ENCODE data around the gene ZC3H15.

ZC3H15 gene

GRCh38 chr2:186515376-186515775 lies 29.3 kb downstream of the ZC3H15 start:
- TF ChIP-seq FOXP2 (optimal IDR thresholded peaks at IDR 0.05; ENCODE audit: borderline replicate concordance, extremely low read depth, extremely low read length, insufficient read depth) (no peak), SIN3A (IDR thresholded peaks at IDR 0.05; ENCODE audit: borderline replicate concordance, insufficient read depth, low read length) (no peak), TAF1 (IDR thresholded peaks at IDR 0.05; ENCODE audit: borderline replicate concordance, insufficient read depth, low read length) (no peak), POLR2AphosphoS5 (IDR thresholded peaks at IDR 0.05; ENCODE audit: low read depth, low read length) (no peak)
- TF ChIP-seq, protein P1, sequence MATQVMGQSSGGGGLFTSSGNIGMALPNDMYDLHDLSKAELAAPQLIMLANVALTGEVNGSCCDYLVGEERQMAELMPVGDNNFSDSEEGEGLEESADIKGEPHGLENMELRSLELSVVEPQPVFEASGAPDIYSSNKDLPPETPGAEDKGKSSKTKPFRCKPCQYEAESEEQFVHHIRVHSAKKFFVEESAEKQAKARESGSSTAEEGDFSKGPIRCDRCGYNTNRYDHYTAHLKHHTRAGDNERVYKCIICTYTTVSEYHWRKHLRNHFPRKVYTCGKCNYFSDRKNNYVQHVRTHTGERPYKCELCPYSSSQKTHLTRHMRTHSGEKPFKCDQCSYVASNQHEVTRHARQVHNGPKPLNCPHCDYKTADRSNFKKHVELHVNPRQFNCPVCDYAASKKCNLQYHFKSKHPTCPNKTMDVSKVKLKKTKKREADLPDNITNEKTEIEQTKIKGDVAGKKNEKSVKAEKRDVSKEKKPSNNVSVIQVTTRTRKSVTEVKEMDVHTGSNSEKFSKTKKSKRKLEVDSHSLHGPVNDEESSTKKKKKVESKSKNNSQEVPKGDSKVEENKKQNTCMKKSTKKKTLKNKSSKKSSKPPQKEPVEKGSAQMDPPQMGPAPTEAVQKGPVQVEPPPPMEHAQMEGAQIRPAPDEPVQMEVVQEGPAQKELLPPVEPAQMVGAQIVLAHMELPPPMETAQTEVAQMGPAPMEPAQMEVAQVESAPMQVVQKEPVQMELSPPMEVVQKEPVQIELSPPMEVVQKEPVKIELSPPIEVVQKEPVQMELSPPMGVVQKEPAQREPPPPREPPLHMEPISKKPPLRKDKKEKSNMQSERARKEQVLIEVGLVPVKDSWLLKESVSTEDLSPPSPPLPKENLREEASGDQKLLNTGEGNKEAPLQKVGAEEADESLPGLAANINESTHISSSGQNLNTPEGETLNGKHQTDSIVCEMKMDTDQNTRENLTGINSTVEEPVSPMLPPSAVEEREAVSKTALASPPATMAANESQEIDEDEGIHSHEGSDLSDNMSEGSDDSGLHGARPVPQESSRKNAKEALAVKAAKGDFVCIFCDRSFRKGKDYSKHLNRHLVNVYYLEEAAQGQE (IDR thresholded peaks at IDR 0.05; ENCODE audit: insufficient read depth in 1 of 2, low read depth in 2 of 2, low read length in 2 of 2): no peak

- no peak for TF ChIP-seq POLR2AphosphoS5 (IDR thresholded peaks at IDR 0.05; ENCODE audit: low read depth, low read length)
Observed at GRCh38 chr2:186516396-186516795, 30.3 kb downstream of the ZC3H15 start.

DNA sequence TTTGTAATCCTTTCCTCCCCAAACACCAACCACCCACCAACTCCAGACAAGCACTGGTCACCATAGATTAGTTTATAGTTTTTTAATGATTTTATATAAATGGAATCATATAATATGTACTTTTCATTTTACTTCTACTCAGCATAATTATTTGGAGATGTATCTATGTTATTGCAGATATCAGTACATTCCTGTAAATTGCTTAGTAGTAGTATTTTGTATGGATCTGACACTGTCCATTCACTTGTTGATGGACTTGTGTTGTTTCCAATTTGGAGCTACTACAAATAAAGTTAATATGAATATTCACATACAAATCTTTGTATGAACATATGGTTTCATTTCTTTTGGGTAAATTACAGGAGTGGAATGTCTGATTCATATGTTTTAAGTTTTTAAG lies 31.0 kb downstream of the ZC3H15 start:
- no peak for TF ChIP-seq TAF1 (IDR thresholded peaks at IDR 0.05; ENCODE audit: borderline replicate concordance, insufficient read depth, low read length)
- TF ChIP-seq, protein P1 (IDR thresholded peaks at IDR 0.05; ENCODE audit: insufficient read depth in 1 of 2, low read depth in 2 of 2, low read length in 2 of 2): no peak
- TF ChIP-seq FOXP2 (optimal IDR thresholded peaks at IDR 0.05; ENCODE audit: borderline replicate concordance, extremely low read depth, extremely low read length, insufficient read depth): no peak
- no peak for TF ChIP-seq POLR2AphosphoS5 (IDR thresholded peaks at IDR 0.05; ENCODE audit: low read depth, low read length)
- no peak for TF ChIP-seq SIN3A (IDR thresholded peaks at IDR 0.05; ENCODE audit: borderline replicate concordance, insufficient read depth, low read length)

DNA sequence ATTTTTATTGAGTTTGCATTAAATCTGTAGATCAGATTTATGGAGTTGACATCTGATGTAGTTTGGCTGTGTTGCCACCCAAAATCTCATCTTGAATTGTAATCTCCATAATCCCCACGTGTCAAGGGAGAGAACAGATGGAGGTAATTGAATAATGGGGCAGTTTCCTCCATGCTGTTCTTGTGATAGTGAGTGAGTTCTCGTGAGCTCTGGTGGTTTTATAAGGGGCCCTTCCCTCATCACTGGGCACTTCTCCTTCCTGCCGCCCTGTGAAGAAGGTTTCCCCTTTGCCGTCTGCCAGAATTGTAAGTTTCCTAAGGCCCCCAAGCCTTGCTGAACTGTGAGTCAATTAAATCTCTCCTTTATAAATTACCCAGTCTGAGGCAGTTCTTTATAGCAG lies 32.2 kb downstream of the ZC3H15 start:
- TF ChIP-seq SIN3A (IDR thresholded peaks at IDR 0.05; ENCODE audit: borderline replicate concordance, insufficient read depth, low read length) (no peak), POLR2AphosphoS5 (IDR thresholded peaks at IDR 0.05; ENCODE audit: low read depth, low read length) (no peak)
- TF ChIP-seq, protein P1 (IDR thresholded peaks at IDR 0.05; ENCODE audit: insufficient read depth in 1 of 2, low read depth in 2 of 2, low read length in 2 of 2): no peak

DNA sequence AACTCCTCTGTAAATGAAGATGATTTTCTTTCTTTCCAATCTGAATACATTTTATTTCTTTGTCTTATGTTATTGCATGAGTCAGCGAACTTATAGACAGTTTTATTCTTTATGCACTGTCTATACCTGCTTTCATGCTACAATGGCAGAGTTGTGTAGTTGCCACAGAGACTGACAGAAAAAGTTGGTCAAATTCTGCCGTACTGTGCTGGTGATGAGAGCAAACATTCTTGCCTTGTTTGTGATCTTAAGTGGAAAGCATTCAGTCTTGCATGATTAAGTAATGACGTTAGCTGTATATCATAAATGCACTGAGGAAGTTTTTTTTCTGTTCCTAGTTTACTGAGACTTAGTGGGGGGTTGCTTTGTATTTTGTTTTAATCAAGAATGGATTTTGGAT lies 32.9 kb downstream of the ZC3H15 start:
- TF ChIP-seq TAF1 (IDR thresholded peaks at IDR 0.05; ENCODE audit: borderline replicate concordance, insufficient read depth, low read length) (no peak), POLR2AphosphoS5 (IDR thresholded peaks at IDR 0.05; ENCODE audit: low read depth, low read length) (no peak), SIN3A (IDR thresholded peaks at IDR 0.05; ENCODE audit: borderline replicate concordance, insufficient read depth, low read length) (no peak)
- TF ChIP-seq, protein P1 (IDR thresholded peaks at IDR 0.05; ENCODE audit: insufficient read depth in 1 of 2, low read depth in 2 of 2, low read length in 2 of 2): no peak

Measured in PFSK-1 (cell line).